WTC11 (cell line): Measurements from ENCODE around the gene CELF4. TPM values are rescaled to one million over a fixed set of nuclear protein-coding genes. Genes with fewer than 3 reads are reported as not detected.

ENCODE experiments used
- ATAC-seq: fragments of 200-7000 bp; cut with Tn5 transposase; 2 replicates; pipeline ENCODE4 v1.10.0; 2021; ENCODE audit warnings: mild to moderate bottlenecking, moderate library complexity
- CTCF ChIA-PET: fragments of 300-600 bp; sonication (Branson Sonifier 250); formaldehyde crosslinking; loops from one replicate; lab custom pipeline; 2021; ENCODE audit warnings: antibody characterized with exemption; lab: Charles Lee
- POLR2A ChIA-PET: fragments of 350-600 bp; sonication (Branson Sonifier 250); formaldehyde crosslinking; loops from one replicate; lab custom pipeline; 2021; ENCODE audit warnings: antibody characterized with exemption; lab: Charles Lee
- DNase-seq: peaks from one replicate; pipeline ENCODE4 v3.0.0; 2021; ENCODE audit warnings: low spot score
- H3K27ac Mint-ChIP-seq: 2 replicates; pipeline ENCODE4 v1.8.0; 2021; ENCODE audit warnings: mixed read lengths
- H3K27me3 Mint-ChIP-seq: 2 replicates; pipeline ENCODE4 v1.8.0; 2021; ENCODE audit warnings: low read depth, mild to moderate bottlenecking, moderate library complexity, mixed read lengths
- H3K36me3 Mint-ChIP-seq: 2 replicates; pipeline ENCODE4 v1.8.0; 2021; ENCODE audit warnings: mixed read lengths
- H3K4me1 Mint-ChIP-seq: 2 replicates; pipeline ENCODE4 v1.8.0; 2022; ENCODE audit warnings: mixed read lengths
- H3K4me3 Mint-ChIP-seq: 2 replicates; pipeline ENCODE4 v1.8.0; 2021; ENCODE audit warnings: mild to moderate bottlenecking, moderate library complexity, mixed read lengths
- H3K9me3 Mint-ChIP-seq: 2 replicates; pipeline ENCODE4 v1.8.0; 2021; ENCODE audit warnings: mixed read lengths
- CBFB ChIP-seq: sonication (generic); formaldehyde crosslinking; IDR thresholded peaks from 2 replicates; pipeline ENCODE4 v1.8.1; 2022; ENCODE audit warnings: mild to moderate bottlenecking, low read depth, missing genetic modification reagents
- CREB1 ChIP-seq: sonication (generic); formaldehyde crosslinking; IDR thresholded peaks from 2 replicates; pipeline ENCODE4 v1.8.0; 2023; ENCODE audit warnings: mild to moderate bottlenecking, missing genetic modification reagents
- CREM ChIP-seq: sonication (generic); formaldehyde crosslinking; IDR thresholded peaks from 2 replicates; pipeline ENCODE4 v1.8.1; 2022; ENCODE audit warnings: mild to moderate bottlenecking, missing genetic modification reagents, moderate library complexity
- EMX1 ChIP-seq: fragments of 250-450 bp; sonication (Bioruptor Pico); IDR thresholded peaks from 2 replicates; pipeline ENCODE4 v1.8.0; 2021; ENCODE audit warnings: mild to moderate bottlenecking
- JAZF1 ChIP-seq: fragments of 250-450 bp; sonication (Bioruptor Pico); IDR thresholded peaks from 2 replicates; pipeline ENCODE4 v1.9.0; 2021; ENCODE audit warnings: moderate library complexity, mild to moderate bottlenecking, inconsistent platforms
- KAT7 ChIP-seq: sonication (generic); formaldehyde crosslinking; IDR thresholded peaks from 2 replicates; pipeline ENCODE4 v1.8.1; 2023; ENCODE audit warnings: missing genetic modification reagents, mild to moderate bottlenecking, borderline replicate concordance
- NFE2L1 ChIP-seq: sonication (generic); formaldehyde crosslinking; IDR thresholded peaks from 2 replicates; pipeline ENCODE4 v1.8.1; 2023; ENCODE audit warnings: missing genetic modification reagents
- NR1H2 ChIP-seq: sonication (generic); formaldehyde crosslinking; IDR thresholded peaks from 2 replicates; pipeline ENCODE4 v1.9.0; 2021; ENCODE audit warnings: mild to moderate bottlenecking, moderate library complexity, missing genetic modification reagents
- NR3C1 ChIP-seq: sonication (generic); formaldehyde crosslinking; conservative IDR thresholded peaks from 2 replicates; pipeline ENCODE4 v1.8.1; 2023; ENCODE audit warnings: low read depth, mild to moderate bottlenecking, missing genetic modification reagents
- RORB ChIP-seq: fragments of 250-450 bp; sonication (Bioruptor Pico); IDR thresholded peaks from 2 replicates; pipeline ENCODE4 v1.9.0; 2021; ENCODE audit warnings: mild to moderate bottlenecking
- TCF7 ChIP-seq: sonication (generic); formaldehyde crosslinking; IDR thresholded peaks from 2 replicates; pipeline ENCODE4 v1.8.0; 2022; ENCODE audit warnings: mild to moderate bottlenecking, low read depth, missing genetic modification reagents, moderate library complexity
- TEAD4 ChIP-seq: sonication (generic); formaldehyde crosslinking; IDR thresholded peaks from 2 replicates; pipeline ENCODE4 v1.8.0; 2022; ENCODE audit warnings: mild to moderate bottlenecking, missing genetic modification reagents
- ZNF671 ChIP-seq: fragments of 250-450 bp; sonication (Bioruptor Pico); IDR thresholded peaks from 2 replicates; pipeline ENCODE4 v1.8.0; 2021; ENCODE audit warnings: mild to moderate bottlenecking
- total RNA-seq: library from RNA; stranded (reverse); gene quantifications from 3 replicates; pipeline ENCODE4 v1.2.3, GENCODE V29; 2021
- TF ChIP-seq, protein P1 (sequence below): fragments of 250-450 bp; sonication (Bioruptor Pico); IDR thresholded peaks from 2 replicates; pipeline ENCODE4 v2.1.2; 2022; ENCODE audit warnings: mild to moderate bottlenecking, moderate library complexity
- TF ChIP-seq, protein P2 (sequence below): sonication (generic); formaldehyde crosslinking; conservative IDR thresholded peaks from 2 replicates; pipeline ENCODE4 v1.8.1; 2022; ENCODE audit warnings: mild to moderate bottlenecking, missing genetic modification reagents
- TF ChIP-seq, protein P3 (sequence below): sonication (generic); formaldehyde crosslinking; IDR thresholded peaks from 2 replicates; pipeline ENCODE4 v1.8.0; 2023; ENCODE audit warnings: mild to moderate bottlenecking, missing genetic modification reagents
- TF ChIP-seq, protein P4 (sequence below): fragments of 250-450 bp; sonication (Bioruptor Pico); IDR thresholded peaks from 2 replicates; pipeline ENCODE4 v1.9.0; 2021; ENCODE audit warnings: mild to moderate bottlenecking, borderline replicate concordance

CELF4 gene
- total RNA-seq, 1 experiment from 2014 or later = 2.9 TPM

DNA sequence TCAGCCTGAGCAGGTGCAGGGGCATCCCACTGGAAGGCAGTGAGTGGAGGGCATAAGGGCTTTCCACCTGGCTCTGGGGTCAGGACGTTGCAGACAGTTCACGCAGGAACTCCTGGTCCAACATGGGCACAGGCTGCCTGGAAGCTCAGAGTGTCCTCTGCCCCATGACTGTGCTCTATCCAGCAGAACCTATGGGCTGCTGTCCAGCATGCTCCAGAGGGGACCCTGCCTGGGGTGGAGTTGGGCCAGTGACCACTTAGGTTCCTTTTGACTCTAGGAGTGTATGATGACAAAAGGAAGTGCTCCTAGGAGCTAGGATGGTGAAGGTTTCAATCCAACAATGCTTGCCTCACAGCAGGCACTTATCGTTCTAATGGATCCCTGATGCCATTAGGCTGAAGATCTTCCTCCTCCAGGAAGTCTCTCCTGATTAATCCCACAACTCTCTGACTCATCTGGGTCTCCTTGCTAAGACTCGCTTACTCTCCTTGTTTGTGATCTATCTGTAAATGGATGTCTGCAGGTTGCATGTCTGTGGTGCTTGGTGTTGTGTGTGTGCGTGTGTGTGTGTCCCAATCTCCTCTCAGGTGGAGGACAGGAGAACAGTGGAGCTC lies 224.0 kb downstream of the CELF4 start:
- no peak overlapping the region for H3K27ac Mint-ChIP-seq
- H3K4me1 Mint-ChIP-seq = peaks cover 22% of the 10 kb centered on the region
- H3K4me3 Mint-ChIP-seq = no peak overlapping the region
- no peak for ATAC-seq
- DNase-seq = no peak
- peaks cover 19% of the 10 kb centered on the region for H3K27me3 Mint-ChIP-seq
- CTCF ChIA-PET = interaction anchor here (1.9 to 2.6 kb wide), 2 partner anchors 144 to 197 kb away, joined by 7 to 14 read pairs; no protein-coding TSS in a partner anchor
- TF ChIP-seq, protein P1, sequence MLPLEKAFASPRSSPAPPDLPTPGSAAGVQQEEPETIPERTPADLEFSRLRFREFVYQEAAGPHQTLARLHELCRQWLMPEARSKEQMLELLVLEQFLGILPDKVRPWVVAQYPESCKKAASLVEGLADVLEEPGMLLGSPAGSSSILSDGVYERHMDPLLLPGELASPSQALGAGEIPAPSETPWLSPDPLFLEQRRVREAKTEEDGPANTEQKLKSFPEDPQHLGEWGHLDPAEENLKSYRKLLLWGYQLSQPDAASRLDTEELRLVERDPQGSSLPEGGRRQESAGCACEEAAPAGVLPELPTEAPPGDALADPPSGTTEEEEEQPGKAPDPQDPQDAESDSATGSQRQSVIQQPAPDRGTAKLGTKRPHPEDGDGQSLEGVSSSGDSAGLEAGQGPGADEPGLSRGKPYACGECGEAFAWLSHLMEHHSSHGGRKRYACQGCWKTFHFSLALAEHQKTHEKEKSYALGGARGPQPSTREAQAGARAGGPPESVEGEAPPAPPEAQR (CRISPR knock-in tag) = no peak
- no peak for TF ChIP-seq CBFB
- no peaks in the 10 kb centered on the region for H3K9me3 Mint-ChIP-seq
- no peaks in the 10 kb centered on the region for H3K36me3 Mint-ChIP-seq
- POLR2A ChIA-PET = no interaction called here

DNA sequence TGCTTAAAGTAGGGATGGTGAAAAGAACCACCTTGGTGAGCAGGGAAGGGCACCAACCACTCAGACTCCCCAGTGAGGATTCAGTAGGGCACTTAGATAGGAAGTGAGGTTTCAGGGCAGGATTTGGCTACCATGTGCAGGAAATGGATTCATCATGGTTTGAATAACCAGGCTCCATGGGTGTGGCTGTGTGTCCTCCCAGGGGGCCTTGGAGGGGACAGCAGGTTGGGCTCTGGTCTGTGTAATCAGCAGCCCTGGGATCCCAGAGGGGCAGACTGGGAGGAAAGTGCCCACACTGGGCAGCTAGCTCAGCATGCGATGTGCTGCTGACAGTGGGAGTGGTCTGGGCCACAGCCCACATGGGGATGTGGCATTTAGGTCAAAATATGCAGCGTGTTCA lies 224.6 kb downstream of the CELF4 start:
- CTCF ChIA-PET = interaction anchor here (1.2 to 1.4 kb wide), 2 partner anchors 19 to 197 kb away, joined by 4 to 5 read pairs; no protein-coding TSS in a partner anchor
- H3K27me3 Mint-ChIP-seq = peaks cover 16% of the 10 kb centered on the region
- ATAC-seq = no peak

More for the DNA sequence above, 224.6 kb downstream of the CELF4 start:
- POLR2A ChIA-PET = no interaction called here
- no peak for DNase-seq
- no peak overlapping the region for H3K4me3 Mint-ChIP-seq
- TF ChIP-seq KAT7 (CRISPR knock-in tag) = no peak
- no peak for TF ChIP-seq CREM (CRISPR knock-in tag)
- no peak for TF ChIP-seq NR1H2 (CRISPR knock-in tag)
- TF ChIP-seq ZNF671 = no peak
- TF ChIP-seq EMX1 (CRISPR knock-in tag) = no peak
- TF ChIP-seq, protein P2, sequence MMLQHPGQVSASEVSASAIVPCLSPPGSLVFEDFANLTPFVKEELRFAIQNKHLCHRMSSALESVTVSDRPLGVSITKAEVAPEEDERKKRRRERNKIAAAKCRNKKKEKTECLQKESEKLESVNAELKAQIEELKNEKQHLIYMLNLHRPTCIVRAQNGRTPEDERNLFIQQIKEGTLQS (CRISPR knock-in tag) = no peak
- TF ChIP-seq, protein P1 (CRISPR knock-in tag) = no peak
- TF ChIP-seq, protein P3, sequence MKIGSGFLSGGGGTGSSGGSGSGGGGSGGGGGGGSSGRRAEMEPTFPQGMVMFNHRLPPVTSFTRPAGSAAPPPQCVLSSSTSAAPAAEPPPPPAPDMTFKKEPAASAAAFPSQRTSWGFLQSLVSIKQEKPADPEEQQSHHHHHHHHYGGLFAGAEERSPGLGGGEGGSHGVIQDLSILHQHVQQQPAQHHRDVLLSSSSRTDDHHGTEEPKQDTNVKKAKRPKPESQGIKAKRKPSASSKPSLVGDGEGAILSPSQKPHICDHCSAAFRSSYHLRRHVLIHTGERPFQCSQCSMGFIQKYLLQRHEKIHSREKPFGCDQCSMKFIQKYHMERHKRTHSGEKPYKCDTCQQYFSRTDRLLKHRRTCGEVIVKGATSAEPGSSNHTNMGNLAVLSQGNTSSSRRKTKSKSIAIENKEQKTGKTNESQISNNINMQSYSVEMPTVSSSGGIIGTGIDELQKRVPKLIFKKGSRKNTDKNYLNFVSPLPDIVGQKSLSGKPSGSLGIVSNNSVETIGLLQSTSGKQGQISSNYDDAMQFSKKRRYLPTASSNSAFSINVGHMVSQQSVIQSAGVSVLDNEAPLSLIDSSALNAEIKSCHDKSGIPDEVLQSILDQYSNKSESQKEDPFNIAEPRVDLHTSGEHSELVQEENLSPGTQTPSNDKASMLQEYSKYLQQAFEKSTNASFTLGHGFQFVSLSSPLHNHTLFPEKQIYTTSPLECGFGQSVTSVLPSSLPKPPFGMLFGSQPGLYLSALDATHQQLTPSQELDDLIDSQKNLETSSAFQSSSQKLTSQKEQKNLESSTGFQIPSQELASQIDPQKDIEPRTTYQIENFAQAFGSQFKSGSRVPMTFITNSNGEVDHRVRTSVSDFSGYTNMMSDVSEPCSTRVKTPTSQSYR (CRISPR knock-in tag) = no peak
- TF ChIP-seq NR3C1 (CRISPR knock-in tag) = no peak
- TF ChIP-seq RORB (CRISPR knock-in tag) = no peak
- TF ChIP-seq TEAD4 (CRISPR knock-in tag) = no peak
- no peak for TF ChIP-seq CREB1 (CRISPR knock-in tag)
- no peak for TF ChIP-seq TCF7 (CRISPR knock-in tag)
- TF ChIP-seq JAZF1 = no peak
- no peak for TF ChIP-seq NFE2L1 (CRISPR knock-in tag)
- TF ChIP-seq, protein P4, sequence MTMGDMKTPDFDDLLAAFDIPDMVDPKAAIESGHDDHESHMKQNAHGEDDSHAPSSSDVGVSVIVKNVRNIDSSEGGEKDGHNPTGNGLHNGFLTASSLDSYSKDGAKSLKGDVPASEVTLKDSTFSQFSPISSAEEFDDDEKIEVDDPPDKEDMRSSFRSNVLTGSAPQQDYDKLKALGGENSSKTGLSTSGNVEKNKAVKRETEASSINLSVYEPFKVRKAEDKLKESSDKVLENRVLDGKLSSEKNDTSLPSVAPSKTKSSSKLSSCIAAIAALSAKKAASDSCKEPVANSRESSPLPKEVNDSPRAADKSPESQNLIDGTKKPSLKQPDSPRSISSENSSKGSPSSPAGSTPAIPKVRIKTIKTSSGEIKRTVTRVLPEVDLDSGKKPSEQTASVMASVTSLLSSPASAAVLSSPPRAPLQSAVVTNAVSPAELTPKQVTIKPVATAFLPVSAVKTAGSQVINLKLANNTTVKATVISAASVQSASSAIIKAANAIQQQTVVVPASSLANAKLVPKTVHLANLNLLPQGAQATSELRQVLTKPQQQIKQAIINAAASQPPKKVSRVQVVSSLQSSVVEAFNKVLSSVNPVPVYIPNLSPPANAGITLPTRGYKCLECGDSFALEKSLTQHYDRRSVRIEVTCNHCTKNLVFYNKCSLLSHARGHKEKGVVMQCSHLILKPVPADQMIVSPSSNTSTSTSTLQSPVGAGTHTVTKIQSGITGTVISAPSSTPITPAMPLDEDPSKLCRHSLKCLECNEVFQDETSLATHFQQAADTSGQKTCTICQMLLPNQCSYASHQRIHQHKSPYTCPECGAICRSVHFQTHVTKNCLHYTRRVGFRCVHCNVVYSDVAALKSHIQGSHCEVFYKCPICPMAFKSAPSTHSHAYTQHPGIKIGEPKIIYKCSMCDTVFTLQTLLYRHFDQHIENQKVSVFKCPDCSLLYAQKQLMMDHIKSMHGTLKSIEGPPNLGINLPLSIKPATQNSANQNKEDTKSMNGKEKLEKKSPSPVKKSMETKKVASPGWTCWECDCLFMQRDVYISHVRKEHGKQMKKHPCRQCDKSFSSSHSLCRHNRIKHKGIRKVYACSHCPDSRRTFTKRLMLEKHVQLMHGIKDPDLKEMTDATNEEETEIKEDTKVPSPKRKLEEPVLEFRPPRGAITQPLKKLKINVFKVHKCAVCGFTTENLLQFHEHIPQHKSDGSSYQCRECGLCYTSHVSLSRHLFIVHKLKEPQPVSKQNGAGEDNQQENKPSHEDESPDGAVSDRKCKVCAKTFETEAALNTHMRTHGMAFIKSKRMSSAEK (CRISPR knock-in tag) = no peak
- peaks cover 17% of the 10 kb centered on the region for H3K4me1 Mint-ChIP-seq
- no peaks in the 10 kb centered on the region for H3K9me3 Mint-ChIP-seq
- no peak overlapping the region for H3K27ac Mint-ChIP-seq
- H3K36me3 Mint-ChIP-seq = no peaks in the 10 kb centered on the region
